HG02885 (cell line): Measurements from ENCODE around the gene IDE.
"Not testable (repeated sequence)": the region's sequence is repeated elsewhere in the genome, so short reads cannot be mapped to it uniquely, and the experiment has no call there.

ENCODE experiments used
- ATAC-seq: cut with Tn5 transposase; IDR thresholded peaks from one replicate; pipeline ENCODE4 v1.9.1; 2021; ENCODE audit warnings: mild to moderate bottlenecking; ENCODE audit not compliant: unreplicated experiment, poor library complexity

IDE gene

GRCh38 chr10:92573798-92574547 is at the start of gene IDE:
IDE (minus strand) TSS chr10:92574093; CDS start chr10:92574019, 74 bp downstream.
- ATAC-seq, result peak; percentile 80

- ATAC-seq, result no peak
Observed at GRCh38 chr10:92619368-92619767, 45.5 kb upstream of the IDE start.

GRCh38 chr10:92615515-92615914 is 41.6 kb upstream of the IDE start:
- no peak for ATAC-seq

GRCh38 chr10:92604841-92605240 is 30.9 kb upstream of the IDE start:
- ATAC-seq, result no peak

GRCh38 chr10:92598321-92598720 is 24.4 kb upstream of the IDE start:
- no peak for ATAC-seq

GRCh38 chr10:92595505-92595904 is 21.6 kb upstream of the IDE start:
- ATAC-seq, result no peak

GRCh38 chr10:92593619-92594588 is 20.0 kb upstream of the IDE start:
- no peak for ATAC-seq

GRCh38 chr10:92592761-92593618 is 19.1 kb upstream of the IDE start, which contains the start of gene KIF11:
KIF11 (plus strand) TSS chr10:92593130; CDS start chr10:92593376, 246 bp downstream.
- ATAC-seq, result peak; percentile 73

- ATAC-seq, result peak; percentile 78
Observed at GRCh38 chr10:92591550-92592022, 17.7 kb upstream of the IDE start.

GRCh38 chr10:92590623-92591549 is 17.0 kb upstream of the IDE start:
- ATAC-seq, result peak; percentile 1

GRCh38 chr10:92582347-92582746 is 8.5 kb upstream of the IDE start:
- ATAC-seq, result not testable (repeated sequence)

GRCh38 chr10:92575961-92576360 is 2.1 kb upstream of the IDE start:
- no peak for ATAC-seq

- peak; percentile 7 for ATAC-seq
Observed at GRCh38 chr10:92574548-92575261, 812 bp upstream of the IDE start.

GRCh38 chr10:92573091-92573797 is 649 bp downstream of the IDE start:
- ATAC-seq, result peak; percentile 40

GRCh38 chr10:92572362-92573090 is 1.4 kb downstream of the IDE start:
- no peak for ATAC-seq

- ATAC-seq, result no peak
Observed at GRCh38 chr10:92571649-92572048, 2.2 kb downstream of the IDE start.

- not testable (repeated sequence) for ATAC-seq
Observed at GRCh38 chr10:92569663-92570062, 4.2 kb downstream of the IDE start.
